Activated CD4-positive, alpha-beta T cell treated with anti-CD3 and anti-CD28 coated beads, Interleukin-2, amount 50 U/mL, for 16 hours (primary cell): ENCODE measurements around the gene TMEM9B.

Experiments used
- DNase-seq: peaks from one replicate; pipeline ENCODE4 v3.0.0-alpha.2; 2020

Gene TMEM9B

DNA sequence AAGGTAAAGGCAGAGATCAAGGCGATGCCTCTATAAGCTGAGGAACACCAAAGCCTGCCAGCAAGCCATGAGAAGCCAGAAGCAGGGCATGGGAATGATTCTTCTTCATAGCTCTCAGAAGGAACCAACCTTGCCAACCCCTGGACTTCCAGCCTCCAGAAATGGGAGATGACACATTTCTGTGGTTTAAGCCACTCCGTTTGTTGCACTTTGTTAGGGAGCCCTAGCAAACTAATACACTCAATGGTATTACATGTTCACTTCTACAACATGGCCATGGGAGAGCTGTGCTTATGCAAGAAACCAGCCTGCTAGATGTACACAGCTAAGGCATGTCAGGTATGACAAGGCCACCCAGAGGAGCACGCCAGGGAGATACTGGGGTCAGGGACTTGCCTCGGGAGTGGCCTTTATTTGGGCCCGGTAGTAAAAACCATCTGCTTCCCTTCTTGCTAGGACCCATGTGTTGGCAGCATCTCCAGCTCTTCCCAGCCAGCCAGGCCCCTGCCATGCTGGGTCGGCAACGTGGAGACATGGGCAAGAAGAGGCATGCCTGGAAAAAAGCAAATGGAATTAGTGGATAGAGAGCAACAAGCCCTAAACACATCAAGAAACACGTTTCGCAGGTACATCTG, 35.1 kb downstream of the TMEM9B start:
- DNase-seq: no peak

DNA sequence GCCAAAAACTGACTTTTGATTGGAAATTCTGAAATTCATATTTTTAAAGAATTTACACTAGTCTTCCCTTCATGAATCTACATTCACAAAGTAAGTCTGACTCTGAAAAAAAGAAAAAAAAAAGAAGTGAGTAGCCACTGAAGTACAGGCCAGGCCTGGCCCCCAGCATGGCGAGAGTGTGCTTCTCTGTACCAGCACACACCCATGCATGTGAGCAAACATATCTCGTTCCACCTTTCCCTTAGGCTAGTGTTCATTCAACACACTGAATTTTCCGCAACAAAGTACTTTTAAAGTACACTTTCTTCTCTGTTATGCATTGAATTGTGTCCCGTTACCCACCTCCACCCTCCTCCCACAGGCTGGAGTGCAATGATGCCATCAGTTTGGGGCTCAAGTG, 36.0 kb downstream of the TMEM9B start:
- no peak for DNase-seq

DNA sequence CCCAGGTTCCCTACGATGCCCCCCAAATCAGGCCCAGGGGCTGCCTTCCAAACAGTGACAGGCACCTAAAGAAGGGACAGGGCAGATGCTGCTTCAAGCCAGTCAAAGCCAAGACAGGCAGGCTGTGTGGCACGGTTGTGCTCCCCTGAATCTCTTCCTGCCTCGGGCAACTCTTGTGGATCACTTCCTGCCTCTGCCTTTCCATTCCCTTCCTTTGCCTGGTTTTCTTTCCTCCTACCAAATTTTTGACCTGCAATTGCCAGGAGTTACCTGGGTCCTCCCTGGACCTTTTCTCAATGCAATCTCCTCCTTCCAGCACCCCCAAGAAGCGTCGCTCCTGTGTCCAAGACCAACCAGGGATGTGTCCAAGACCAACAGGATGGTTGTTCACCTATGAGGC, 37.0 kb downstream of the TMEM9B start:
- no peak for DNase-seq

DNA sequence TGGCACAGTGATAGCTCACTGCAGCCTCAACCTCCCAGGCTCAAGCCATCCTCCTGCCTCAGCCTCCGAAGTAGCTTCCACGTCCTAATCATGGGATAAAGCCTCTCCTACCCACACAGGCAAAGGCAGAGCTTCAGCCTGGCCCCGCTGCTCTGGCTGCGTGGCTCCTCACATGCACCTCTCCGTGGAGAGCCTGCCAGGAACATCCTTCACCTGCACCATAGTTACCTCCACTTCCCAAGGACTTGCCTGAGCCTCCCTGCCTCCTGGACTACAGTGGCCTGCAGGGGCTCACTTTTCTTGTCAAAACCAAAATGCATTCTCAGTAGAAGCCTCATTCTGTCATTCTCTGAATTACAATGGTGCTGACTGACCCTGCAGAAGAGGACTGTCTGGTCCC, 38.0 kb downstream of the TMEM9B start:
- DNase-seq: no peak

GRCh38 chr11:8925711-8926110, 38.5 kb downstream of the TMEM9B start:
- DNase-seq: no peak

DNA sequence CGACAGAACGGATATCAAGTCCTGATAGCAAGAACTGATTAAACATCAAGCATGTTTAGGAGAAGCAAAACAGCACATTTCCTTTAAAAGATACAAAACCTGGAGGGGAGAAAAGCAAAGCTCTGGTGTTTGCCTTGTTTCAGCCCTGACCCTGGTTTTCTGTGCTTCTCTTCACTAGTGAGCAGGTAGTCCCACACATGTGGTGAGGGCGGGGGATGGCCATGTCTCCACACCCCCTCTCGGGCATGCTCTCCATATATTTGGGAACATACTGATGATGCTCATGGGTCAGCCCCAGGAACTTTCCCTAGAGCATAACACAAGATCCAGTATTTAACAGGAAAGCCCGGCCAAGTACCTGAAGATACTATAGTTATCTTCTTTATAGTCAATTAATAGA, 41.6 kb downstream of the TMEM9B start:
- DNase-seq: no peak

- no peak for DNase-seq
Observed at GRCh38 chr11:8917157-8917825, 47.0 kb downstream of the TMEM9B start.

GRCh38 chr11:8914661-8915018, 49.6 kb downstream of the TMEM9B start:
- no peak for DNase-seq

- peak; percentile 48 for DNase-seq
Observed at GRCh38 chr11:8913961-8914660, 50.1 kb downstream of the TMEM9B start.

- DNase-seq: peak; percentile 93
Observed at GRCh38 chr11:8911029-8911823, 53.0 kb downstream of the TMEM9B start, which contains the start of gene AKIP1. AKIP1 (plus strand) TSS chr11:8911189; CDS start chr11:8911450, 261 bp downstream.

DNA sequence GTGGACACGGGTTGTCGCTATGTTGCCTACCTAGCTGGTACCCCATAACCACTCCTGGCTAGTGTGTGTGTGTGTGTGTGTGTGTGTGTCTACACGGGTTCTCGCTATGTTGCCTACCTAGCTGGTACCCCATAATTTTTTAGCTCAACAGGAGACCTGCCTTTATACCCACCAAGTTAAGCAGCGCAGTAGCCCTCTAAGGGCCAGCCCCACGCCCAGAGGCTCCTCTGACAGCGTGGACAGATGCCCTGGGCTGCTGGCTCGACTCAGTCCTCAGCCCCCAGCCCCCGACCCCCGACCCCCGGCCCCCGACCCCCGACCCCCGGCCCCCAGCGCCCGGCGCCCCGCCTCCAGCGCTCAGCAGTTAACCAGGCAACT, 53.6 kb downstream of the TMEM9B start:
- no peak for DNase-seq

- DNase-seq: no peak
Observed at GRCh38 chr11:8908099-8908498, 56.1 kb downstream of the TMEM9B start.

GRCh38 chr11:8907116-8907515, 57.1 kb downstream of the TMEM9B start:
- no peak for DNase-seq

GRCh38 chr11:8905528-8906165, 58.6 kb downstream of the TMEM9B start:
- no peak for DNase-seq

DNA sequence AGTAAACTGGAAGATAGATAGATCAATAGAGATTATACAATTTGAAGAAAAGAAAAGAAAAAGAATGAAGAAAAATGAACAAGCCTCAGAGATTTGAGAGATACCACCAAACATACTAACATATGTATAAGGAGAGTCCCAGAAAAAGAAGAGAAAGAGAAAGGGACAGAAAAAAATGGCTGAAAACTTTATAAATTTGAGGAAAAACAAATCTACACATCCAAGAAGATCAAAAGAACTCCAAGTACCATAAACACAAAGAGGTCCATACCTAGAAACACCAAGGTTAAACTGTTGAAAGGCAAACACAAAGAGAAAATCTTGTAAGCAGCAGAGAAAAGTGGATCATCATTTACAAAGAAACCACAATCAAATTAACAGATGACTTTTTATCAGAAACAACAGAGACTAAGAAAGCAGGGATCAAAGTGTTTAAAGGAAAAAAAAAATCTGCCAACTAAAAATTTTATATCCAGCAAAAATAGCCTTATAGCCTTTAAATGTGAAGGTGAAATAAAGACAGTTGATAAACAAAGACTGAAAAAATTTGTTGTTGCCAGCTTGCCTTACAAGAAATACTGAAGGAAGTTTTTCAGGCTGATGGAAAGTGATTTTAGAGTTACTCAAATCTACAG, 65.0 kb downstream of the TMEM9B start:
- no peak for DNase-seq
